HG03558 (cell line): Measurements from ENCODE around the gene AMDHD1.
"Not testable (repeated sequence)": the region's sequence is repeated elsewhere in the genome, so short reads cannot be mapped to it uniquely, and the experiment has no call there.

ENCODE experiments used
- ATAC-seq: cut with Tn5 transposase; IDR thresholded peaks from one replicate; pipeline ENCODE4 v1.9.1; 2021; ENCODE audit warnings: moderate number of reproducible peaks; ENCODE audit not compliant: unreplicated experiment; ENCODE audit errors: extremely low read depth

The AMDHD1 gene

DNA sequence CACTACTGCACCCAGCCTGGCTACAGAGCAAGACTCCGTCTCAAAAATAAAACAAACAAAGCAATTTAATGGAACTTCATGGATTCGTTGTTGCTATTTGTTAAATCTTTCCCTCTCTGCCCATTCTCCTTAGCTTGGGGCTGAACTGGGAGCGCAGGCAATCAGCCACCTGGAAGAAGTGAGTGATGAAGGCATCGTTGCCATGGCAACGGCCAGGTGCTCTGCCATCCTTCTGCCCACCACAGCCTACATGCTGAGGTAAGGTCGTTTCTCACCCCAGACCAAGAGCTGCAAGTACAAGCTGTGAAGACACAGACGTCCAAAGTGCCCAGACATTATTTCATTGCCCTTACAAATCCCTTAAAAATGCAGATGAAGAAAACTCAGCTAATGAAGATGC, 19.1 kb downstream of the AMDHD1 start:
- no peak for ATAC-seq

DNA sequence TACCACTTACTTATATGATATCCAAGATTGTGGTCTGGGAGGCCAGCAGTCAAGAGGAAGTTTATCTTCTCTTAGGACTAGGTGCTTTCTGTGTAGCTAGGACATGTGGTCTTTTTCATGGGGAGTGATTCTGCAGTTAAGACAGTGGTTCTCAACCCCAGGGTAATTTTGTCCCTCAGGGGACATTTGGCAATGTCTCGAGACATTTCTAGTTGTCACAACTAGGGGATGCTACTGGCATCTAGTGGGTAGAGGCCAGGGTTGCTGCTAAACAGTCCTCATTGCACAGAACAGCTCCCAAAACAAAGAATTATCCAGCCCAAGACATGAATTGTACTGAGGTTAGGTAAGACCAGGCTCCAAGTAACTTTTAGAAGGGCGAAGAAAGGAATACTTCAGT, 20.0 kb downstream of the AMDHD1 start:
- ATAC-seq: no peak

DNA sequence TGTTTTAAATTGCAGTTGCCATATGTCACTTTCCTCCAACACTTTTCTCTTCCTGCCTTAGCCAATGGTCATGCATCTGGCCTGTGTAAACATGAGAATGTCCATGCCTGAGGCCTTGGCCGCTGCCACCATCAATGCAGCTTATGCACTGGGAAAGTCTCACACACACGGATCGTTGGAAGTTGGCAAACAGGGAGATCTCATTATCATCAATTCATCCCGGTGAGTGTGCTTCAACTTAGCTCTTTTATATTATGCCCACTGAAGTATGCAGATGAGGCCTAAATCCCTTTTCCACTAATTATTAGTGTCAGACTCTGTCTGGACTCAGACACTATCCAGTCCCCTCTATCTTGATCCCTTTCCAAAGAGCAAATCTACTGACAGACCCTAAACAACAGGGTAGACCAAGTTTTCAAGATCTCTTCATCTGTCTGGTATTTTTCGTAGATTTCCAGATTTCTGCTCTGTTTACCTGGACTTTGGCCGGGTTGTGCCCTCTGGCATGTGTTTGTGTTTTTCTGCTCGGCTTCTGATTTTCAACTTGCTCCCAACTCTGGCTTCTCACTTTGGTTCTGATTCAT, 23.2 kb downstream of the AMDHD1 start:
- no peak for ATAC-seq

GRCh38 chr12:95967301-95967700, 24.2 kb downstream of the AMDHD1 start:
- ATAC-seq: no peak

DNA sequence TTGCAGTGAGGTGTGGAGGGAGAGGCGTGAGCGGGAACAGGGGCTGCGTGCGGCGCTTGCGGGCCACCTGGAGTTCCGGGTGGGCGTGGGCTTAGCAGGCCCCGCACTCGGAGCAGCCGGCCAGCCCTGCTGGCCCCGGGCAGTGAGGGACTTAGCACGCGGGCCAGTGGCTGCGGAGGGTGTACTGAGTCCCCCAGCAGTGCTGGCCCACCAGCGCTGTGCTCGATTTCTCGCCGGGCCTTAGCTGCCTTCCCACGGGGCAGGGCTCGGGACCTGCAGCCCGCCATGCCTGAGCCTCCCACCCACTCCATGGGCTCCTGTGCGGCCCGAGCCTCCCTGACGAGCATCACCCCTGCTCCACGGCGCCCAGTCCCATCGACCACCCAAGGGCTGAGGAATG, 26.0 kb downstream of the AMDHD1 start:
- not testable (repeated sequence) for ATAC-seq

DNA sequence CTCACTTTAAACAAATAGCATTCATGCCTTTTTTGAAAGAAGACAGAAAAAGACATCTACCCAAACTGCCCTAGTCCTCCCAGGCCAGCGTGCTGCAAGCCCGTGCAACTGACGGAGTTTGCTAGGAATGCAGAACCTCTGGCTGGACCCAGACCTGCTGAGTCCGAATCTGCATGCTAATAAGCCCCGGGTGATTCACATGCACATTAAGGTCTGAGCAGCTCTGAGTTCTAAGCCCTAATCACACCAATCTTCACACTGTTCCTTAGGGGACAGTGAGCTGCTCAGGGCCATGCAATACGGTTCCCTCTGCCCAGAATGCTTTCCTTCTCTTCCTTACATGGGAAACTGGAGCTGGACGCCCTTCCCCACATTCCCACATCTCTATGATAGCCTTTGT, 27.8 kb downstream of the AMDHD1 start:
- no peak for ATAC-seq

GRCh38 chr12:95972832-95973456, 29.8 kb downstream of the AMDHD1 start:
- ATAC-seq: no peak

GRCh38 chr12:95974358-95974757, 31.2 kb downstream of the AMDHD1 start:
- no peak for ATAC-seq

DNA sequence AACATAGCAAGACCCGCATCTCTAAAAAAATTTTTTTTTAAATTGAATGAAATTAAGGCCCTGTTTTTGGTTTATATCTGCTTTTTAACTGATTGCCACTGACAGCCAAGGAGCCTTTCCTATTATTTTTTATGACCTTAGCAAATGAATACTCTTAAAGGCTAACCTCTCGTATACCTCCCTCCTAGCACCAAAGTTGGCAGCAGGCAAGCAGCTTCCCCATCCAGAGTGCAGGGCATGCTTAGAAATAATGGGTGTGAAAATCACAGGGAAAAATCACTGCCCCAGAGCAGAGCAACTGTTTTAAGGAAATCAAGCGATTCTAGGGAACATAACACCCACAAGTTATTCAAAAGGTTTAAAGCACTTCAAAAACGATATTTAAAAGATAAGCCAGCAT, 32.4 kb downstream of the AMDHD1 start:
- ATAC-seq: no peak

DNA sequence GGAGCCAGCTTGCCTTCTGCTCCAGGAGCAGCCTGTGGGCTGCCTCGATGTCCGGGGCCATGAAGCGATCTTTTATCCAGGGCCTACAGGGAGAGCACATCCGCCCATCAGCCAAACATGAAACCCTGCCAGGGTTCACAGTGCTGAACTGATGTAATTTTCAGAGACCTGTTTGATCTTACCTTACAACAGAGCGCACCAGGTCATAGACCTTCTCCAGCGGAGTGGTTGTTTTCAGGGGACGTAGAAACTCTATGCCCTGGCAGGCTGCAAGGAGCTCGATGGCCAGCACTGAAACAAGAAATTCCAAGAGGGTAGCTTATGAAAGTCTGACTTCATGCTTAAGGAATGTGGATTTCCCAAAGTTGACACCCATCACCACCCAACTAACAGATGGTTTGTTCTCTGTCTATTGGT, 33.3 kb downstream of the AMDHD1 start:
- ATAC-seq: no peak

DNA sequence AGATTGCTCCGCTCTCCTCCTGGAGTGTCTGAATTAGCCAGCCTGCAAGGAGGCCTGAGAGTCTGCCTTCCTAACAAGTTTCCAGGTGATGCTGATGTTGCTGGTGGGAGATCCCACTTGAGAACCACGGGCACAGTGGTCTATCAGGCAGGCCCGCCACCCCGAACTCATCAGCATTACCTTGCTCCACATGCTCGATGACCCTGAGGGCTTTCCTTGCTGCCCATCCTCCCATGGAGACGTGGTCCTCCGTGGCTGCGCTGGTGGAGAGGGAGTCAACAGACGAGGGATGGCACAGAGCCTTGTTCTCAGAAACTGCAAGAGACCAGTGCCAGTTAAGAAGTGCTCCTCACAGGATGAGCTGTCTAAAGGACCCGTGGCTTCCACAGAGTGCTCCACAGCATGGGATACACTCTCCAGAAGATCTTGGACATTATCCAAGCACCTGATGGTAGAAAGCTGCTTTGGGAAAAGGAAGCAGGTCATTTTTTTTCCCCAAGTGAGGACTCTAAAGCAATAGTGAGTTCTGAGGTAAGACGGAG, 34.7 kb downstream of the AMDHD1 start:
- no peak for ATAC-seq

DNA sequence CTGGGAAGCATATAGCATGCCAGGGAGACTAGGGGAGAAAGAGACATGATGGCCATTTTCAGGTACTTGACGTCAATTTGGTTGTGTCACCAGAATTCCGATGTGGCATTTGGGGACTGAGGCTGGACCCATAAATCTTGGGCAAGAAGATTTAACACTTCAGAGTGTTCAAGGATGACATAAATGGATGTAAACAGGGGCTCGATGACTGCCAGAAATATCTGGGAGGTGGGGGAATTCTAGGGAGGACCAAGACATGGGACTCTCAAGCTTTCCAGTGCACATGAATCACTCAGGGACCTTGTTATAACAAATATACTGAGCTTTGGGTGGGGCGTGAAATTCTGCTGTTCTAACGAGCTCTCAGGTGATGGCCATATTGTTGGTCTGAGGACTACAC, 35.2 kb downstream of the AMDHD1 start:
- no peak for ATAC-seq

DNA sequence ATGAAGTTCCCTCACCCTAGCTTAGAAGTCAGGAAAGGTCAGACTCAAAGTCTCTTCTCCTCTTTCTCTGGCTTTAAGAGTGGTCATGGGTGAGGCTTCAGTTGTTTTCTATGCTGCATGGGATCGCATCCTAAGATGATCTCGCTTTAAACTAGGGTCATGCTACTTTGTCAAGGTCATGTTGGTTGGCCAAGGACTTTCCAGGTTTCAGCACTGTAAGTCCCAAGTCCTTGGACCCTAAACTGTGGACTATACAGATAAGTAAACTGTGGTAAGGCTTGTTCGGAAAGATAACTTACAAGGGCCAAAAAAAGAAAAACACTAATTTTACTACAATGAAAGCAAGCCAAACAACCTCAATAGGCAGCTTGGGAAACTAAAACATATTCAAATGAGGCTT, 35.6 kb downstream of the AMDHD1 start:
- ATAC-seq: no peak

- ATAC-seq: no peak
Measured at GRCh38 chr12:95980437-95980836, 37.3 kb downstream of the AMDHD1 start.

- ATAC-seq: no peak
Measured at GRCh38 chr12:95982602-95983001, 39.5 kb downstream of the AMDHD1 start.

GRCh38 chr12:95984682-95985081, 41.6 kb downstream of the AMDHD1 start:
- ATAC-seq: no peak

DNA sequence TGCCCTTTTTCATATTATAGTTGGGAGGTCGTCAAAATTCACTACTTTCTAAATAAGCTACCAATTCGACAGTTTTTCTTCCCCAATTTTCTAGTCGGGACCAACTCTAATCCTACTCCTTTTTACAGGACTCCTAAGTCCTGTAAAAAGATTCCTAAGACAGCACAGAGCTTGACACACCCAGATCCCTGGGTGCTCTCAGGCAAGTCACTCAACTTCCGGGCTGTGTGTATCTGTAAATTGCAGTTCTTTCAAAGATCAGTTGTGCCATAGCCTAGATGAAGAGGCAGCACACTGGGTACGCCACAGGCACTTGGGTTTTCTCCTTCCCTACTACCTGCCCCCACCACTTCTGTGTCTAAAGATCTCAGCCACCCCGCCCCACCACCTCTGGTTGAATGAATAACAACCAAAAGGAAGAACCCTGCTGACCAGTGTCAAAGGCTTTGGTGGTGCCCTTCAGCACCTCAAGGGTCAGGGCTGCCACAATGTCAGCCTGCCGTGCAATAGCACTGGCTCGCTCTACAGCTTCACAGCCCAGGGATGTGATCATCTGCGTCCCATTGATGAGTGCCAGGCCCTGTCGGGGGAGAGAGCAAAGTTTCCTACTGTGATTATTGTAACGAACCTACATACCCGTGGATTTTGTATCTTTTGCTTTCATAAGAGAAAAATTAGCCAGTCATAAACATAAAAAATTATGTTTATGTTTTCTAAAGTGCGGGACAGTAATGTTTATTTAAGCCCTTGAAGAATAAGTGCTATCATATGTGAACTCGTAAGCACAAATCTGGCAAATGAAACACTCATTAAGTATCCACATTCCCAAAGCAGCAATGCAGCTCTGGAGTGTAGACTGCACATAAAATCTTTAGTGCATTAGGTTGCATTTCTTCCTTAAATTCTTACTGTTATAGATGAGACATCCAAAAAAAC, 43.8 kb downstream of the AMDHD1 start:
- no peak for ATAC-seq

DNA sequence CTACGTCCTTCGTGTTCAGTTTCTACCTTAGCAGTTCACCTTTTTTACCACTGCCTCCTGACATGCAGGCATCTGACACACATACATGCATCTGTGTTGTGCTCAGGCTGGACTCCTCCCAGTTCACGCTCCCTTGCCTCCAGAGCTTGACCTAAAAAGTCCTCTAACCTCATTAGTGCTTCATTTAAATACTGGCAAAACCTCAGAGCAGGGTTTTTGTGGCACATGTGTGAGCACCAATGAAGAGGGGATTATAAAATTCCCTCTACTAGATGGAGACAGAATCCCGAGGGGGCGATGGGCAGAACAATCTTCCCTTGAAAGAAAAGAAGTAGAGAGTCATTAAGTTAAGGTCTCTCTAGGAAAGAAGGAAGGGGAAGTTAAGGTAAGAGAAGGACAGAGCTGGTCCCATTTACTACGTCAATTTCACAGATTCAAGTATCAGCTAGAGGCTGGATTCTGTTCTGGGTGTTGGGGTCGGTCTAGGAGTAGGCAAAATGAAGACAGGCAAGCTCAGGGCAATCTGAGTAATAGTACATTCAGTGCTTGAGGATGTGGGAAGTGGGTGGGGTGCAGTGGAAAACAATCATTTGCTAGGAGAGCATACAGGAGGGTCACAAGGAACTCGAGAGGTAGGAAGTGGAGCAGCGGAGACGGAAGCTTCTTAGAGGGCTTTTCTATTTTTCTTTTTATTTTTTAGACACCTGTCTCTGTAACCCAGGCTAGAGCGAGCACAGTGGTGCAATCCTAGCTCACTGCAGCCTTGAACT, 45.6 kb downstream of the AMDHD1 start:
- ATAC-seq: no peak

- no peak for ATAC-seq
Measured at GRCh38 chr12:95989504-95990123, 46.5 kb downstream of the AMDHD1 start.

- no peak for ATAC-seq
Measured at GRCh38 chr12:95990136-95990535, 47.0 kb downstream of the AMDHD1 start.
